ENCODE measurements around the gene NAB1. TPM values are rescaled to one million over a fixed set of nuclear protein-coding genes. Genes with fewer than 3 reads are reported as not detected.

Gene NAB1
- total and polyA plus RNA-seq, 2 experiments from 2014 or later: 10.4 to 40.2 TPM

DNA sequence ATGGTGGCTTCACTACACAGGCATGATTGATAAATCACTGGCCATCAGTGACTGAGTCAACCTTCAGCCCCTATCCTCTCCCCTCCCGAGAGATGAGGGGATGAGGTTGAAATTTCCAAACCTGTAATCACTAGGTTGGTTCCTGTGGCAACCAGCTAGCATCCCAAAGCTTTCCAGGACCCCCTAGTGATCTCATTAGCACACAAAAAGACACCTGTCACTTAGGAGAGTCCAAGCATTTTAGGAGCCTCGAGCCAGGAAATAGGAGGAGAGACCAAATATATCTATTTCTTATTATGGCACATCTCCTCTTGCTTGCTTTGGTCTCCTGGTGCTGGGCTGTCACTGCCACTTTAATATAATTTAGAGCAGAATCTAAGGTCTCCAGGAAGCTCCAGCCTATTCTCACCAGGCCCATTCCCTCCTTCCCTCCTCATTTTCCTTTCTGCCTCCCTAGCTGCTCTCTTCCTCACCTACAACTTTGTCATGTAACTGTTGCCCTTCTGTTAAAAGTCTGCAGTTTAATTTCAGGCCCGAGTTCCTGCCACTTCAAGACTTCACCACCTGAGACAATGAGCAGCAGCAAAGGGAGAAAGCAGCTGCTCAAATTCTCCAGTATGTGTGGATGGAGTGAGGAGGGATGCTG lies 33.2 kb upstream of the NAB1 start:
- no peaks in the 10 kb centered on the region for H3K27me3 ChIP-seq (ENCODE audit: insufficient read depth)
- H3K79me2 ChIP-seq (replicated peaks; ENCODE audit: insufficient read depth): no peaks in the 10 kb centered on the region
- H3K9me3 Mint-ChIP-seq: peaks cover 8% of the 10 kb centered on the region; the same call in 2 of the 3 replicates
- peak overlapping the region; percentile 8; the same call in 1 of the 2 replicates for H3K4me2 ChIP-seq
- no peaks in the 10 kb centered on the region for H3K9me2 ChIP-seq (ENCODE audit: insufficient read depth)
- no peak overlapping the region for H3K4me3 ChIP-seq
- no peaks in the 10 kb centered on the region for H4K20me1 ChIP-seq (replicated peaks; ENCODE audit: insufficient read depth)
- no peaks in the 10 kb centered on the region for H3K36me3 ChIP-seq (ENCODE audit: insufficient read depth)
- H3K27ac Mint-ChIP-seq: no peak overlapping the region
- H3K4me1 ChIP-seq (ENCODE audit: insufficient read depth): peaks cover 14% of the 10 kb centered on the region
- peaks cover 22% of the 10 kb centered on the region for H3K4me1 Mint-ChIP-seq
- peak overlapping the region; percentile 24; the same call in 1 of the 2 replicates for H3K27ac ChIP-seq (ENCODE audit: low read depth)
- H3F3A ChIP-seq (replicated peaks; ENCODE audit: low read depth): no peaks in the 10 kb centered on the region
- no peaks in the 10 kb centered on the region for H3K27me3 Mint-ChIP-seq (ENCODE audit: insufficient read depth, low read depth, poor library complexity)
- DNase-seq (ENCODE audit: low spot score) (peak; percentile 85), ATAC-seq (peak; percentile 95)
- TF ChIP-seq ZNF331 (CRISPR knock-in tag; IDR thresholded peaks at IDR 0.05; ENCODE audit: low read depth) (no peak), EZH2 (IDR thresholded peaks at IDR 0.05; ENCODE audit: low read depth, unreplicated experiment) (no peak), EZH2phosphoT487 (IDR thresholded peaks at IDR 0.05; ENCODE audit: unreplicated experiment) (no peak), STAT1 (IDR thresholded peaks at IDR 0.05; ENCODE audit: unreplicated experiment) (no peak), REST (IDR thresholded peaks at IDR 0.05; ENCODE audit: unreplicated experiment) (no peak), ZNF462 (CRISPR knock-in tag; IDR thresholded peaks at IDR 0.05) (no peak), ZNF114 (CRISPR knock-in tag; IDR thresholded peaks at IDR 0.05) (no peak)
- H2AFZ ChIP-seq: no peak overlapping the region
- no peak overlapping the region; the same call in 2 of the 3 replicates for H3K4me3 Mint-ChIP-seq
- H3K36me3 Mint-ChIP-seq (ENCODE audit: low read depth): 0 out of 3 replicates have a peak, but pooled peaks cover 3% of the 10 kb centered on the region

All from GM23338 (cell line).